Testis (tissue), 3 donors: ENCODE results near the gene PPP2R5B. TPM values are rescaled to one million over a fixed set of nuclear protein-coding genes. Genes with fewer than 3 reads are reported as not detected.

Experiments used
- DNase-seq: peaks from one replicate; pipeline ENCODE4 v3.0.0-alpha.2; 2019
- H3K27ac ChIP-seq, 2 donors: fragments of 200-600 bp; sonication (generic); one replicate each; pipeline ENCODE4 v1.5.1; 2019
- H3K27me3 ChIP-seq: fragments of 200-600 bp; sonication (generic); one replicate; pipeline ENCODE4 v1.5.1; 2019
- H3K36me3 ChIP-seq: fragments of 200-600 bp; sonication (generic); one replicate; pipeline ENCODE4 v1.5.1; 2017; ENCODE audit warnings: low read depth; ENCODE audit errors: missing control alignments
- H3K4me1 ChIP-seq: fragments of 200-600 bp; sonication (generic); one replicate; pipeline ENCODE4 v1.5.1; 2019
- H3K4me3 ChIP-seq, 2 donors: fragments of 200-600 bp; sonication (generic); one replicate each; pipeline ENCODE4 v1.5.1; 2017 to 2019
- H3K9me3 ChIP-seq: fragments of 200-600 bp; sonication (generic); one replicate; pipeline ENCODE4 v1.5.1; 2017
- POLR2A ChIP-seq: fragments of 450-650 bp; IDR thresholded peaks from one replicate; pipeline ENCODE4 v1.6.1; 2017; ENCODE audit warnings: antibody characterized with exemption, mild to moderate bottlenecking, moderate library complexity
- WGBS, 2 donors: methylation state at CpG; one replicate each; pipeline ENCODE4 v1.1.5; 2018; 5-methylcytosine and 5-hydroxymethylcytosine counted together
- intact Hi-C: fragments of 100-400 bp; cut with DNase I; formaldehyde crosslinking; loops from one replicate; pipeline ENCODE4 v1.15.1; 2023; ENCODE audit warnings: low total_unique reads
- polyA plus RNA-seq: library from polyadenylated mRNA; stranded (reverse); fragments of 350-450 nt; fragmentation: Illumina TruSeq; extraction: RNeasy Lipid Tissue Mini Kit (QIAGEN cat#74804); gene quantifications from one replicate; pipeline ENCODE4 v1.2.3, GENCODE V29; 2014; ENCODE audit warnings: low read depth, low replicate concordance; ENCODE audit not compliant: insufficient read depth
- total RNA-seq, 2 donors: library from RNA; depleted of rRNA; stranded (reverse); fragments of >200 nt; gene quantifications; one replicate each; pipeline ENCODE4 v1.2.3, GENCODE V29; 2016
- TF ChIP-seq, protein P1 (sequence below), 3 experiments: fragments of 450-650 bp in 2 of 3; fragments of 200-600 bp in 1 of 3; sonication (generic) in 1 of 3; IDR thresholded peaks; one replicate each; pipeline ENCODE4 v1.5.1; 2016 to 2019; ENCODE audit warnings: antibody characterized with exemption in 3 of 3, mild to moderate bottlenecking in 2 of 3, moderate library complexity in 1 of 3

Gene PPP2R5B
- total and polyA plus RNA-seq, 3 donors from 2014 or later, result 9.9 to 26.2 (median 19.4) TPM

GRCh38 chr11:64885367-64886286 is 38.9 kb upstream of the PPP2R5B start:
- no peak overlapping the region for H3K4me3 ChIP-seq
- no peaks in the 10 kb centered on the region for H3K9me3 ChIP-seq
- 87 to 91% methylated on average over 15 of the region's 15 CpGs for WGBS, 2 donors
- DNase-seq, result no peak
- H3K27me3 ChIP-seq, result no peaks in the 10 kb centered on the region
- TF ChIP-seq, protein P1, sequence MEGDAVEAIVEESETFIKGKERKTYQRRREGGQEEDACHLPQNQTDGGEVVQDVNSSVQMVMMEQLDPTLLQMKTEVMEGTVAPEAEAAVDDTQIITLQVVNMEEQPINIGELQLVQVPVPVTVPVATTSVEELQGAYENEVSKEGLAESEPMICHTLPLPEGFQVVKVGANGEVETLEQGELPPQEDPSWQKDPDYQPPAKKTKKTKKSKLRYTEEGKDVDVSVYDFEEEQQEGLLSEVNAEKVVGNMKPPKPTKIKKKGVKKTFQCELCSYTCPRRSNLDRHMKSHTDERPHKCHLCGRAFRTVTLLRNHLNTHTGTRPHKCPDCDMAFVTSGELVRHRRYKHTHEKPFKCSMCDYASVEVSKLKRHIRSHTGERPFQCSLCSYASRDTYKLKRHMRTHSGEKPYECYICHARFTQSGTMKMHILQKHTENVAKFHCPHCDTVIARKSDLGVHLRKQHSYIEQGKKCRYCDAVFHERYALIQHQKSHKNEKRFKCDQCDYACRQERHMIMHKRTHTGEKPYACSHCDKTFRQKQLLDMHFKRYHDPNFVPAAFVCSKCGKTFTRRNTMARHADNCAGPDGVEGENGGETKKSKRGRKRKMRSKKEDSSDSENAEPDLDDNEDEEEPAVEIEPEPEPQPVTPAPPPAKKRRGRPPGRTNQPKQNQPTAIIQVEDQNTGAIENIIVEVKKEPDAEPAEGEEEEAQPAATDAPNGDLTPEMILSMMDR (IDR thresholded peaks at IDR 0.05), result no peak
- TF ChIP-seq POLR2A, result no peak
- no peak overlapping the region for H3K27ac ChIP-seq
- H3K36me3 ChIP-seq, result no peaks in the 10 kb centered on the region
- intact Hi-C loops, result no loop called here
- H3K4me1 ChIP-seq, result peaks cover 12% of the 10 kb centered on the region

- Histone ChIP-seq H3K4me1 (peaks cover 8% of the 10 kb centered on the region), H3K4me3 (peak overlapping the region in 1 of 2 donors; percentile 40), H3K27ac (peak overlapping the region in 1 of 2 donors; percentile 55), H3K36me3 (no peaks in the 10 kb centered on the region), H3K9me3 (no peaks in the 10 kb centered on the region), H3K27me3 (no peaks in the 10 kb centered on the region)
- 54 to 65% methylated on average over 8 of the region's 8 CpGs for WGBS, 2 donors
- DNase-seq, result no peak
- TF ChIP-seq, protein P1 (IDR thresholded peaks at IDR 0.05), result no peak
- no peak for TF ChIP-seq POLR2A
- intact Hi-C loops, result no loop called here
Measured at GRCh38 chr11:64887234-64887756, 37.2 kb upstream of the PPP2R5B start.

- H3K9me3 ChIP-seq, result no peaks in the 10 kb centered on the region
- no peaks in the 10 kb centered on the region for H3K36me3 ChIP-seq
- intact Hi-C loops, result no loop called here
- 9% methylated on average over 8 to 32 of the region's 34 CpGs for WGBS, 2 donors
- peak overlapping the region in 1 of 2 donors; percentile 40 for H3K4me3 ChIP-seq
- TF ChIP-seq, protein P1 (IDR thresholded peaks at IDR 0.05), result peak; percentile 96 to 97 (median 96)
- TF ChIP-seq POLR2A, result no peak
- peak; percentile 87 for DNase-seq
- peak overlapping the region in 1 of 2 donors; percentile 55 for H3K27ac ChIP-seq
- peaks cover 8% of the 10 kb centered on the region for H3K4me1 ChIP-seq
- H3K27me3 ChIP-seq, result no peaks in the 10 kb centered on the region
Measured at GRCh38 chr11:64887757-64888405, 36.6 kb upstream of the PPP2R5B start.

GRCh38 chr11:64888406-64888728 is 36.1 kb upstream of the PPP2R5B start:
- Histone ChIP-seq H3K9me3 (no peaks in the 10 kb centered on the region), H3K27me3 (no peaks in the 10 kb centered on the region), H3K4me1 (peaks cover 8% of the 10 kb centered on the region), H3K36me3 (no peaks in the 10 kb centered on the region), H3K27ac (no peak overlapping the region), H3K4me3 (peak overlapping the region in 1 of 2 donors; percentile 40)
- 50 to 55% methylated on average over 8 of the region's 8 CpGs for WGBS, 2 donors
- intact Hi-C loops, result no loop called here
- TF ChIP-seq, protein P1 (IDR thresholded peaks at IDR 0.05), result no peak
- TF ChIP-seq POLR2A, result no peak
- no peak for DNase-seq
